Camera-type eye (tissue), 1 donor: ENCODE results near the gene WDR55. TPM values are rescaled to one million over a fixed set of nuclear protein-coding genes. Genes with fewer than 3 reads are reported as not detected.

ENCODE experiments used
- total RNA-seq: library from RNA; depleted of rRNA; stranded (reverse); fragments of >200 nt; gene quantifications from one replicate; pipeline ENCODE4 v1.2.3, GENCODE V29; 2014

WDR55 gene
- 16.2 TPM for total RNA-seq

GRCh38 chr5:140664359-140665119, at the start of gene WDR55:
TSS of gene WDR55 (plus strand) at chr5:140664904. CDS start at chr5:140664913, 9 bp downstream.

GRCh38 chr5:140633021-140633471, 31.7 kb upstream of the WDR55 start, which contains the start of gene CD14:
TSS of gene CD14 (minus strand) at chr5:140633175. CDS start at chr5:140633071, 104 bp downstream.

GRCh38 chr5:140639148-140639981, 25.3 kb upstream of the WDR55 start, which contains the start of gene TMCO6:
TSS of gene TMCO6 (plus strand) at chr5:140639451. CDS start at chr5:140639528, 77 bp downstream.

GRCh38 chr5:140673187-140673976, 8.7 kb downstream of the WDR55 start, which contains the start of gene DND1:
TSS of gene DND1 (minus strand) at chr5:140673576. CDS start at chr5:140673542, 34 bp downstream.

GRCh38 chr5:140690941-140691924, 26.5 kb downstream of the WDR55 start, which contains the start of the genes HARS1 and HARS2:
TSS of gene HARS1 (minus strand) at chr5:140691370. CDS start at chr5:140691304, 66 bp downstream.
TSS of gene HARS2 (plus strand) at chr5:140691455. CDS start at chr5:140691649, 194 bp downstream.

GRCh38 chr5:140700177-140701144, 35.8 kb downstream of the WDR55 start, which contains the start of gene ZMAT2:
TSS of gene ZMAT2 (plus strand) at chr5:140700447. CDS start at chr5:140700461, 14 bp downstream.

Other genes starting within 250 kb of the WDR55 start
- 5.6 TPM for gene EIF4EBP3, start 117.2 kb upstream of the WDR55 start, total RNA-seq
- 20.5 TPM for gene SRA1, start 107.4 kb upstream of the WDR55 start, total RNA-seq
- gene APBB3, start 100.3 kb upstream of the WDR55 start, total RNA-seq = 50.0 TPM
- gene SLC35A4, start 100.1 kb upstream of the WDR55 start, total RNA-seq = 12.8 TPM
- 22.0 TPM for gene CD14, start 31.7 kb upstream of the WDR55 start, total RNA-seq
- 54.8 TPM for gene TMCO6, start 25.5 kb upstream of the WDR55 start, total RNA-seq
- 31.1 TPM for gene NDUFA2, start 17.3 kb upstream of the WDR55 start, total RNA-seq
- gene IK, start 17.1 kb upstream of the WDR55 start, total RNA-seq = 134 TPM
- 0.60 TPM for gene DND1, start 8.7 kb downstream of the WDR55 start, total RNA-seq
- 45.3 TPM for gene HARS1, start 26.5 kb downstream of the WDR55 start, total RNA-seq
- 35.0 TPM for gene HARS2, start 26.6 kb downstream of the WDR55 start, total RNA-seq
- gene ZMAT2, start 35.5 kb downstream of the WDR55 start, total RNA-seq = 37.4 TPM
- gene PCDHA1, start 121.2 kb downstream of the WDR55 start, total RNA-seq = 0.71 TPM
- 2.4 TPM for gene PCDHA2, start 129.9 kb downstream of the WDR55 start, total RNA-seq
- 4.6 TPM for gene PCDHA3, start 136.2 kb downstream of the WDR55 start, total RNA-seq
- gene PCDHA4, start 142.2 kb downstream of the WDR55 start, total RNA-seq = 7.1 TPM
- gene PCDHA5, start 156.7 kb downstream of the WDR55 start, total RNA-seq = 2.9 TPM
- gene PCDHA6, start 163.1 kb downstream of the WDR55 start, total RNA-seq = 5.6 TPM
- gene PCDHA7, start 169.4 kb downstream of the WDR55 start, total RNA-seq = 3.6 TPM
- gene PCDHA8, start 176.3 kb downstream of the WDR55 start, total RNA-seq = 3.6 TPM
- gene PCDHA9, start 183.5 kb downstream of the WDR55 start, total RNA-seq = 4.6 TPM
- gene PCDHA10, start 191.0 kb downstream of the WDR55 start, total RNA-seq = 4.6 TPM
- 8.9 TPM for gene PCDHA11, start 204.1 kb downstream of the WDR55 start, total RNA-seq
- 5.1 TPM for gene PCDHA12, start 210.4 kb downstream of the WDR55 start, total RNA-seq
- gene PCDHA13, start 217.2 kb downstream of the WDR55 start, total RNA-seq = 9.7 TPM